CD4-positive, alpha-beta T cell treated with Interleukin-17A for 1 hour (primary cell): ENCODE results near the gene SFI1.
A peak's percentile ranks its signal among the peaks of the same experiment; 100 is the strongest.

ENCODE experiments used
- DNase-seq: peaks from one replicate; pipeline ENCODE4 v3.0.0-alpha.2; 2020

The SFI1 gene

DNA sequence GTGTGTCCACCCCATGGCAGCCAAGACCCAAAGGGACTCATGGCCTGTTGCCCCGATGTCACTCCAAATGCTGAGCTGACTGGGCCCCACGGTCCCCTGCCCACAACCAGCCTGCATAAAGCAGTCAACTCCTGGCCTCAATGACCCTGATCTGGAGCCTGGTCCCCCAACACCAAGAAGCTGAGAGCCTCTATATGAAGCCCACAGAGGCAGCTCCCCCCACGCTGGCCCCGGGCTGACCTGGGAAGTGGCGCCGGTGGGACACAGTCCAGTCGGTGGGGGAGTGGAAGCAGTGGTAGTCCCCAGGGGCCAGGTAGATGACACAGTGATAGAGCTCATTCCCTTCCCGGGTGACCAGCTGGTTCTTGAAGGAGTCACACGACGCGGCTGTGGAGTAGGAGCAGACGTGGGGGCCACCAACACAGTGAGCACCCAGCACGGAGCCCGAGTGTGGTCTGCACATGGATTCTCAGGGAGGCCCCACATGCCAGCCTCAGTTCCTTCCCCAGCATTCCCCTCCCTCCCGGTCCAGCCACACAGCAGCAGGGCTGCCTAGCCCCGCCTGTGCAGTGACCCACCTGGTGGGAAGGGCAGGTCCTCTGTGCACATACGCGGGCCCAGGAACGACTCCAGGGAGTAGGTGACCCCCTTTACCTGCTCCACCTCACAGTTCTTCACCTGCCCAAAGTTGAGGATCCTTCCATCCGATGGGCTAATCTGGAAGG, 124.6 kb downstream of the SFI1 start:
- DNase-seq = no peak

DNA sequence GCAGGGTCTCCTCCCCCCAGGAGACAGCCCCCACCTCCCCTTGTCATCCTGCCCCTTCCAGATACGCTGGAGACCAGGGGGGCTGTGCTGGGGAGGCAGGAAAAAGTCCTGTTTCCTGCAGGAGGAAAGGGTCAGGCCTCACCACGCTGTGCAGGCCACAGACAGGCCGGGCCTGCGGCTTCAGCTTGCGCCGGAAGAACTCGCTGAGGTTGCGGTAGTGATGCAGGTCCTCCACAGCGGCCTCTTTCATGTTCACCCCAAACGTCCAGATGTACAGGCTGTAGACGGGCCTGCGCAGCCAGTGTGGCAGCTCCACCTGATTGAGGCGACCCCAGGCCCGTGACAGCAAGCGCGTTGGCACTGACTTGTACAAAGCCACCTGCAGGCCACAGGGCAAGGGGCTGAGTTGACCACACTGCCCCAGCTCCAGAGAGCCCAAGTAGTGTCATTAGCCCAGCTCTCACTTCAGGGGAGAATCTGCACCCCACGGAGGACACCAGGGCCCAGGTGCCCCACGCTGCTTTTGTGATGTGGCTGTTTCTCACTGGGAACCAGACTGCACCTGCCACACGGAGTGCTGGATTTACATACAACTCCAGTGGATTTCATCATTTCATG, 125.3 kb downstream of the SFI1 start:
- no peak for DNase-seq

DNA sequence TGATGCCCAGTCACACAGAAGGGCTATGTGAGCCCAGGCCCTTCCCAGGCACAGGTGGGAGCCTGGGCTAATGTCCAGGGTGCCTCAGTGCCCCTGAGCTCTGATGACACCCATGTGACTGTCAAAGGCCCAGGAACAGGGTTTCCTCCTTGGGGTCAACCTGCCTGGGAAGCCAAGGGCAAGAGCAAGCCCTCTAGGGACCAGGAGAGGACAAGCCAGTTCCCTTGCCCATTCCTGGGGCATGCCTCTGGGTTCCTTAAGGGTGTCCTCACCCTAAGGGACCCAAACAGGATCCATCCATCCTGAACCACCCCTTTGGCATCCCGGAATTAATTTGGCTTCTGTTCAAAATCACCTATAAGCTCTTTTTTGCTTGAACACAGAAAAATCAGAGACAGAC, 126.6 kb downstream of the SFI1 start:
- DNase-seq = no peak

DNA sequence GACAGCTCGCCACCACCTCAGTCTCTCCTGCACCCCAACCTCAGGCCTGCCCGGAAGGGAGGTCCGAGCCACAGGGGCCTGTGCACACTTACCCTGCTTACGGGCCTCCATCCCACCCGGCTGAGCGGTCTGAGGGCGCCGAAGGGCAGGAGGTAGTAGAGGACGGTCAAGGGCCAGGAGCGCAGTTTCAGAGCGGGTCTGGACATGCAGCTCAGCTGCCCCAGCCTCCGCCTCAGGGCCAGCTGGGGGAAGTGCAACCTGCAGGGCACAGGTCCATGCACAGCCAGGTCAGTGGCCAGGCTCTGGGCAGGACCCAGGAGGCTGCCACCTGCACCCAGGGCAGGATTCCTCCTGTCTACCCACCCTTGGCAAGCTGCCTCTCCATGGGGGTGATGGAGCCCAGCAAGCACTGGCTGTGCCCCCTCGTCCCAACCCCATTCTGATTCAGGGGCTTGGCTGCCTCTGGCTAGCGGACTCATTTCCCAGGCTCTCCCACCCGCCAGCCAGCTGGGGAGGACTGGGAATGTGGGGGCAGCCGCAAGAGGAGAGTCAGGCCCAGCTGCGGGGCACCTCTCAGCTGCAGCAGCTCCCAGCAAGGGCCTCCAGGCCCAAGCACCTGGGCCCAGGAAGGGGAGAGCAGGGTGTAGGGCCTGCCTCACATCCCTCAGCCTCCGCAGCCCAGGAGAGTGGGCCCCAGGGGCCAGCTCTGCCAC, 127.4 kb downstream of the SFI1 start:
- no peak for DNase-seq

DNA sequence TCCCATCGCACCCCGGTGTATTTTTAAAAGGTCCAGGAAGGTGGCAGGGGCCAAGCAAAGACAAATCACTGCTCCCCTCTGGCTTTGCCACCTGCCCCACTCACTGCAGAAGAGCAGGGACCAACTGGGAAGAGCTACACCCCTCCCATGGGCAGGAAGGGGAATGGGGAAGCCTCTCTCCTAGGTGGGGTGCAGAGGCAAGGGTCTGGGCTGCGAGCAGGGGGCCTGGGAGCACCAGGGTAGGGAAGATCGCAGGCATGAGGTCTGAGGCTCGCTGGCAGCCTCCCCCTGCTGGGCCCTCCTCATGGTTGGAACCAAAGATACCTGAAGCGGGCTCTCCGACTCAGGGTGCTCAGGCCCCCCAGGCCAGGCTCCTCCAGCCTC, 128.9 kb downstream of the SFI1 start:
- no peak for DNase-seq

DNA sequence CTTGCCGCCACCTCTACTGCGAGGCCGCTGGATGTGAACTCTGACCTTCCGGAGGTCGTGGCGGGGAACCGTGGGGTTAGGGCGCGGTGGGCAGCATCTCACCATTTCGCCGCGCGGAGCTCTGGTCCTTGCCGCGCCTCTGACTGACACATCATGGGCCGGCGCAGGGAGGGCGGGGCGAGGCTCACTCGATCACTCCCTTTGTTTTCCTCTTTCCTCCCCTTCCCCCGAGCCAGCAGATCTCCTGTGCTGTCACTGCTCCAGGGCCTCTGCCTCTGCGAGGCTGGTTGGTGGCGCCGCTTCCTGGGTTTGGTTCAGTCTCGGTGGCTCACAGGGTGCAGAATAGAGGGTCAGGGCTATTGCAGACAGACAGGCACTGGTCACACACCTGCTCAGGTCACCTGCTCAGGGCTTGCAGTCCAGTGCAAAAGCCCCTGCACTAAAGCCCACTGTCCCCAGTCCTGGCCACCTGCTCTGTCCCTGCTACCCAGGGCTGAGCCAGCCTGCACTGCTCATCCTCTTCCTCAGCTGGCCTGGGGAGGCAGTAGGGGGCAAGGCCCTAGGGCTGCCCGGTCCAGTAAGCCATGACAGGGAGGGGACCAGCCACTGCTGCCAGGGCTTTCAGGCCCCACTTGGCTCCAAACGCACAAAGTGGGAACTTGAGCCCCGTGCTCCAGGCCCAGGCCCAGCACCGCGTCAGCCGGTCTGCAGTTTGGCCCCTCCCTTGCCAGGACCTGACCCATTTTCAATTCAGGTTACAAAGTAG, 129.5 kb downstream of the SFI1 start:
- DNase-seq = no peak

DNA sequence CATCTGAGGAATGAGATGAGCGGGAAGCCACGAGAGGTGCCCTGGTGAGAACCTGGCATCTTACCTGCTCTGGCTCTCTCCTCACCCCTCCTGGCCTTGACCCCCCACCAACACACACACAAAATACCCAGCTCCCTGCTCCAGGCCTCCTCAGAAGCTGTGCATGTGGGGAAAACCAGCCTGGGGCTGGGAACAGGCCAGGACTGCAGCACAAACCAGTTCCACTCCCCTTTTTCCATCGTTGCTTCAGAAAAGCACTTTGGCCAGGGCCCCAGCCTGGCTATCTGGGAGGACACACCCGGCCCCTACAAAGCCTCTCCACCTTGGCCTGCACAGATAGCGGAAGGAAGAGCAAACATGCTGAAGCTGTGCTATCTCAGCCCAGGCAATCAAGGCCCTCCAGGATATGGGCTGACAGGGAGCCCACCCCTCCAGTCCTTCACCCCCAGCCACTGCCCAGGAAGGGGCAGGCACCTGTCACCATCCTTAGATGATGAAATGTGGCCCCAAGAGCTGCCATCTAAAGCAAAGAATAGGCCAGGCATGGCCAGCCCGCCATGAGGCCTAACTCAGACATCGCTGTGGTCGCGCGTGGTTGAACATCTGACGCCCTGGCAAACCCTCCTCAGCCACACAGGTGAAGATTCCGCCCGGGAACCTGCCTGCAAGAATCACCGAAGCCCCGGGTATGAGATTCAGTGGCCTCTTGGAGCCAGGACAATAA, 130.3 kb downstream of the SFI1 start:
- DNase-seq = no peak

DNA sequence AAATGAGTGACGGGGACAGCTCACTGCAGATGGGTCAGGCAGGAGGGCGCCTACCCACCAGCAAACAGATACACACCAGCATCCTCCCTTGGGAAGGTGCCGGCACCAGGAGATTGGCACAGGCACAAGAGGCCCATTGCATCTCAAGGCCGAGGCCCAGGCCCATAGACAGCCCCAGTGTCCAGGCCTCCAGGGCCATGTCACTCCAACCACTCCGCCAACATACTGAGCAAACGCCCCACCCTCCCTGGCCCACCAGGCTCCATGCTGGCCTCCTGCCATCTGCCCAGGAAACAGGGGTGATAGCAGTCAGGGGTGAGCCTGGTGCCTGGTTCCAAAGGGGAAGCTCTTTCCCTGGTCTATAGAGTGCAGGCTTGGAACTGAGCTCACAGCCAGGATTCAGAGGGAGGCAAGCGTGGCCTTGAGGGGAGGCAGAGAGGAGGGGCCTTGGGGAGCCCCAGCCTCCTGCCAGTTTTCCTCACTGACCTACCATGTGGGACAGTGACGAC, 130.9 kb downstream of the SFI1 start:
- no peak for DNase-seq

DNA sequence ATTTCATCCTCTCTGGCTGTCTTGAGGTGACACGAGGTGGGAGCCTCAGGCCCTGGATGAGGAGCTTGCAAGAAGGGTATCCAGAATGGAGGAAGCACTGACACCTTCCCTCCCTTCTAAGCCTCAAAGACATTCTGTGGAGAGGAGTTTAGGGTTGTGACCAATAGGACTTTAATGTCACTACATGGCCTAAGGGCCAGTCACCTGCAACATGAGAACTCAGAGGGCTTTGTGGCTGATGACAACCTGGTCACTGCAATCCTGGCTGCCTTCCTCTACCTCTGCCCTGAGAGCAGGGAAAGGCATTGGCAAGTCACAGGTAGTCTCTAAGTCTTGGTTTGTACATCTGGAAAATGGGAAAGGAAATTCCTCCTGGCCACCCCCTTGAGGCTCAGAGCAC, 132.0 kb downstream of the SFI1 start:
- DNase-seq = no peak

DNA sequence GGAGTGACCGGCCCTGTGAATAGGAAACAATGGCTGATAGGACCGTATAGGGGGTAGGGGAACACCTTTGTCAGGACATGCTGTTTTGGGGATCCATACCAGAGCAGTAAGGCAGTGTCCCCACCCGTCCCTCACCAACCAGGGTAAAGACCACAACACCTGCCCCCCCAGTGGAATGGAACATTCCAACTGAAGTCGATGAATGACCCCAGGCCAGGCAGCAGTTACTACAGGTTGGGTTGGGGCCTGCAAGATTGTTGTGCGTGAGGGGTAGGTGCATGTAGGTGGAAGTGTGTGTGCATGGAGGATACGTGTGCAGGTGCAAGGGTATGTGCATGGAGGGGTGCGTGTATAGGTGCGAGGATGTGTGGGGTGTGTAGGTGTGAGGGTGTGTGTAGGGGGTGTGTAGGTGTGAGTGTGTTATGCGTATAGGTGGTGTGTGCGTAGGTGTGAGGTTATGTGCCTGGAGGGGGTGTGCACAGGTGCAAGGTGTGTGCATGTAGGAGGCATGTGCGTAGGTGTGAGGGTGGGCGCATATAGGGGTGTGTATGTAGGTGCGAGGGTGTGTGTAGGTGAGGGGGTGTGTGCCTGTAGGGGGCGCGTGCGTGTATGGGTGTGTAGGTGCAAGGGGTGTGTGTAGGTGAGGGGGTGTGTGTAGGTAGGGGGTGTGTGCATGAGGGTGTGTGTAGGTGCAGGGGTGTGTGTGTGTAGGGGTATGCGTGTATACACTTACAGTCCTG, 132.8 kb downstream of the SFI1 start:
- no peak for DNase-seq

DNA sequence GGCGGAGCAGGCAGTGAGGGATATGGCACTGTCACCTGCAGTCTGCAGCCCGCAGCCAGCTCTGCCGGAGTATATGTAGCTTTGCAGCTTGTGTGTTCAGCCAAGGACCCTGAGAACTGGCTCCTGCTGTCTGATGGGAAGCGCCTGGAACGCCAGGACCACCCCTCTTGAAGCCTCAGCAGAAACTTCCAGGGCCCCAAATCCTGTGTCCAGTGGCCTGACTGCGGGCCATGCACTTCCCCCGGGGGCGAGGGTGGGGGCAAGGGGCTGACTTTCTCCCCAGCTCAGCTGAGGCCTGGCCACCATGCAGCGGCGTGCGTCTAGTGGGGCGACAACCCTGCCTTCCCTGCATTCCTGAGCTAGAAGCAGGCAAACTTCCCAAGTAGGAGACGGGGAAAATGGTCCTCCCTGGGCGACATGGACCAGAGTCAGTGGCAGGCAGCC, 133.4 kb downstream of the SFI1 start:
- no peak for DNase-seq

DNA sequence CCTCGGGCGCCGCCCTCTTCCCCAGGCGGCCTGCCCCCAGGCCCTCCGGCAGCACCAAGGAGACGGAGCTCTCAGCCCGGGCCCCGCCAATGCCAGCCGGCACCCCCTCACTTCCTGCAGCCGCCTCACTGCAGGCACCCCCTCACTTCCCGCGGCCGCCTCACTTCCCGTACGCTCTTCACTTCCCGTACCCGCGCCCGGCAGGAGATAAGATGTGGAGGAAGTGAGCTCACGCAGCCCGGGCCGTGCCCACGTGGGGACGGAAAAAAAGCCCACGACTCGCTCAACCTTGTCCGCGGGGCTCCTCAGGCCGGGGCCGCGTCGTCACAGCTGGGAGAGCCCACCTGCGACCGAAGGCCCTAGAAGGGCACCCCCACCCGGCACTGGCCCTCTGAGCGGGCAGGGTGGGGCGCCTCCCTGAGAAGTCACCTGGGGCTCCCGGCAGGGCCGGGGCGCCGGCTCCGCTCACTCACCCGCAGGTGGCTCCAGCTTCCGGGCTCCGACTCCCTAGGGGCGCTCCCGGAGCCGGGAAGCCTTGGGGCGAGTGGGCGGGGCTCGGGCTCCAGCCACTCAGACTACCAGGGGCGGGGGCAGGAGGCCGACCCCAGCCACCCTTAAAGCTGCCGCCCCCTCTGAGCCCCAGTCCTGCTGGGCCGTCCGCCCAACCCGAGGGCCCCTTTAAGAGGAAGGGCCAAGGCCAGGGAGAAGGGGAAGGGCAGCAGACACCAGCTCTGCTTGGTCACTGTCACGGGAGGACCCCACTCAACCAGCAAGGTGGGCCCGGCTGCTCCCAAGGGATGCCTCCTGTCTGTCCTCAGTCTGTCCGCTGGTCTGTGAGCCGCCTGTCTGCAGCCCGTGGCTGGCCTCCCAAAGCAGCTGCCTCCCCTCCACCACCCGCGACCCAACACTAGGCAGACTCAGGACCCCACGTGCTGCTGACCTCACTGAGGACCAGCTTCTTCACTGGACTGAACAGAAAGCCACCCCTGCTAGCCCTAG, 134.3 kb downstream of the SFI1 start:
- peak; percentile 91 for DNase-seq

DNA sequence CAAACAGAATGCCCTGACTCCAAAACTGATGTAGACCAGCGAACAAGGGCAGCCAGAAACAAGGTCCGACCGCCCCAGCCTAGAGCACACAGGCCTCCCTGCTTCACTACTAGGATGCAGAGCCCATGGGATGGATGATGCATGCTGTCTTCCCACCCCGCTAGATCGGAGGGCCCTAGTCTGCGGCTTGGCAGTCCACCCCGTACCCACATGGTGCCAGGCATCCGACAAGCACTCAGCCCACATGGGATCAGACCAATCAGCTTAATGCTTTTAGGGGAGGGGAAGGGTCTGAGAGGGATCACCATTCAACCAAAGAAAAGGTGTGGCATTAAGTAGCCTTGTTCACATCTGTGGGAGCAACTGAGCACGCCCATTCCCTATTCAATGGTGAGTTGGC, 135.1 kb downstream of the SFI1 start:
- no peak for DNase-seq

DNA sequence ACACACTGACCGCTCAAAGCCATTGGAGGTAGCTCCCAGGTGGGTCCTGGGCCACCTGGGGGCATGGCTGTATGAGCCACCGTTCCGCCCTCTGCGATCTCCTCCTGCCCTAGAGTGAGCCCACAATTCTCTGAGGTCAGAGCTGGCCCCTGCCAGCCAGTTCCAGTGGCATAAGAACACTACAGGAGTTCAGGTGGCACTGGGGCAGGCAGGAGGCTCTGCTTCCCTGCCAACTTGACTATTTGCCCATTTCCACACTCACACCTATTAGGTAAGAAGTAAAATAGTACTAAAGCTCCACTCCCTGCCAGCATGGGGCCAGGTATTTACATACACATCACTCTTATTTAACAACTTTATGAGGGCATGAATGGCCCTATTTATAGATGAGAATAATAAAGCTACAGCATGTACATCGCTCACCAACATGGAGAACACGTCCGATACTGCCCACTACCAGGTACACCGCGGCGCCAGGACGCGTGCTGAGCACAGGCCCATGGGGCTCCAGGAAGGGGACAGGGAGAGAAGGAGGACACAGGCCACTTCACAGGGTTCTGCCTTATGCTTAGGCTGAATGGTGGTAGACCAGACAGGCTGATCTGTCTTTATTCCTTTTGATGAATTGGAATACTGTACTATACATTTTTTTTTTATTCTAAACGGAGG, 139.4 kb downstream of the SFI1 start:
- no peak for DNase-seq

DNA sequence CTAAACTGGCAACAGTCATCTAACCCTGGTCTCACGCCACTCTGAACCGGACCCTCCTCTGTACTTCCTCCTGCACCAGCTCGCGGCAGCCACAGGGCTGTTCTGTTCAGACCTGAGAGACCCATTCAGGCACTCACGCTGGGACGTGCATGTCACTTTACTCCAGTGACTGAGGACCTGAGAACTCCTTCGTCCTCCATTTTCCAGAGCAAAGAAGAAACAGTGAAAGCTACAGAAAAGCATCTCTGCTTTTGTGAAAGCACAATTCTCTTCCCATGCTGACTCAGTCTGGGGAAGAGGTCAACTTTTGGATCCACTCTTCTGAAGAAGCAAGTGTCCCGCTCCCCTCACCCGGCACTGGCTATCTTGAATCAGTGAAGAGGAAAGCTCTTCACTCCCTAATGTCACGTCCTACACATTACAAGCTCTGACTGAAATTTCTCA, 141.1 kb downstream of the SFI1 start:
- no peak for DNase-seq

DNA sequence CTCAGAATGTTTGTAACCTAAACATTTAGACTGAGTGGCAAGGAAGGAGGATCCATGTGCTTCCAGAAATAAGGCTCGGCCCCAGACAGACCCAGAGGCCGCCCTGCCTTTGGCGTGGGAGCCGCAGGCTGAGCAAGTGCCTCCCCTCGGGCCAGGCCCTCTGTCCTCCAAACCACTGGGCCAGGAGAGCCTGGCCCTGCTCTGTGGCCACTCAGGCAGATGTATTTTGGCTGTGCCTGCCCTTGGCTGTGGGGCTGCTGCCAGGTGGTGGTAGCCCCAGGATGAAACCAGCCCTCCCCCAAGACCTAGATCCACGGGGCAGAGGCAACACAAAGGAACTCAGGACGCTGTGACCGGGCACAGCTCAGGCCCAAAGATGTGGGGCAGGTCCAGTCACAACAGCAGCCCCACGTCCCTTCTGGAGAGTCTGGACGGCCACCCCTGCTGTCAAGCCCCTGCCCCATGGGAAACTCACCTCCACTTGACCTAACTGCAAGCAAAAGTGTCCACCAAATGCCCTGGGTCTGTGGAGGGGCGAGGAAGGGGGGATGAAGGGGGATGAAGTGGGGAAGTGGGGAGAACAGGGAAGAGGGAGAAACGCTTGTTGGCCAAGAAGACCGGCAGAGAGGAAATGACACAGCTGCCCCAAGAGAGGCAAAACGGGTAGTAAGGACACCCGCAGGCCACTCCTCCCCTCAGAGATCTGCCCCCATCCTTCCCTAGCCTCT, 141.7 kb downstream of the SFI1 start:
- DNase-seq = peak; percentile 26

DNA sequence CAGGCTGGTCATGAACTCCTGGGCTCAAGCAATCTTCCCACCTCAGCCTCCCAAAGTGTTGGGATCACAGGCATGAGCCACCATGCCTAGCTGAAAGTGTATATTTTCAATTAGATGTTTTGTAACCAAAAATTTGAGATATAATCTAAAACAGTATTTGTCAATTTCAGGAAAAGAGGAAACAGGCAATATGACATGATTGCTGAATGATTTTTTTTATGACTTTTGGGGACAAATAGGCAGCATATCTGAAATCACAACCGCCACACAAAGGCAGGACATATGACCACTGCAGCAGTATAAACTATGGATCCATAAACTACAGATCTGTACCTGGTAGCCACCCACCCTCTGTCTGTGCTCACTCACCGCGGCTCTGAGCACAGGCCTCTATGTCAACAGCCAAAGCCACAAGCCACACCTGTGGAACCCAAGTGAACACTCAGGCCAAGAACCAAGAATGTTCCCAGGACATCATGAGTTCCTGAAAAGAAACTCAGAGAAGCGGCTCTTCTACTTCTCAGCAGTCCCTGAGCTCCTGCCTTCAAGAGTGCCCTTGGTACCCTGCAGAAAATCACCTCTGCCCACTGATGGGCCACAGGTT, 143.2 kb downstream of the SFI1 start:
- no peak for DNase-seq

DNA sequence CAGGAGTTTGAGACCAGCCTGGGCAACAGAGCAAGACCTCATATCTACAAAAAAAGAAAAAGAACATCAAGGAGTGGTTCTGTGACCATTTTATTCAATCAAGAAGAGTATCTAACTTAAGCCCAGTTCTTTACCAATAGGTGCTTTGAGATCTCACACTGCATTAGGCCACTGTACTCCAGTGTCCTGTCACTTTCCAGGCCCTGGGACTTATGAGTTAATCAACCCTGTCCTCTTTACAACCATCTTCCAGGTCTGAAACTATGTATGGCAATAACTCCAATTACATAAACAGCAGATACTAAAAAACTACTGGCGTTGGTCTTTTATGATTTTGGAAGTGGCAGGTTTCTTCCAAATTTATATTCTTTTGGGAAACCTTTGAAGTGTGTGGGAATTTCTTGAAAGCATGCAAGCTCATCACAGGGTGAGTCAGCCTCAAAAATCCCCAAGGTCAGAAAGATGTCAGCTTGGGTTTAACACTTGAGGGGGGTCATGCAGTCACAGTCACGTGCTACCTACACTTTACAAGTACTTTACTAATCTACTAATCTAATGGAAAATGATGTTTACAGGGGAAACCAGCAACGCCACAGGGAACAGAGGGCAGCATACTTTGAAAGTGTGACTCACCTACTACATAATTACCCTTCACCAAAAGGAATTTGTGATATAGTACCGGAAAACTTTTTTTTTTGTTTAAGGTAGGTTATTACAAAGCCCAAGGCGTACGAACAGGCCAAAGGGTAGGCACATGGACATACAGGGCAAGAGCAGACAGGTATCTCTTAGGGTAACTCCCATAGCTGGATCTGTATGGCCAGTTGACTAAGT, 150.1 kb downstream of the SFI1 start:
- no peak for DNase-seq
